MCF 10A (cell line): ENCODE results near the gene HES7. TPM values are rescaled to one million over a fixed set of nuclear protein-coding genes. Genes with fewer than 3 reads are reported as not detected.

Source experiments
- BruUV-seq: library from RNA; stranded (reverse); fragments of 400-500 nt; replicated peaks from 2 replicates; lab custom pipeline; 2021; lab: Mats Ljungman, UMichigan
- CTCF ChIA-PET: fragments of 300-600 bp; sonication (Branson Sonifier 250); formaldehyde crosslinking; extraction: SDS; loops from one replicate; lab custom pipeline; 2021; ENCODE audit warnings: antibody characterized with exemption, inconsistent platforms; lab: Yijun Ruan, JAX
- POLR2A ChIA-PET: fragments of 300-600, 350-650 bp; sonication (Branson Sonifier 250); formaldehyde crosslinking; extraction: SDS; loops from one replicate; lab custom pipeline; 2020; ENCODE audit warnings: antibody characterized with exemption, inconsistent platforms; lab: Yijun Ruan, JAX
- DNase-seq: peaks from one replicate; pipeline ENCODE4 v3.0.0-alpha.2; 2018; ENCODE audit not compliant: unreplicated experiment
- H3K27ac Mint-ChIP-seq: one replicate; pipeline ENCODE4 v1.8.0; 2022; ENCODE audit warnings: mild to moderate bottlenecking, low read depth, mixed read lengths; ENCODE audit not compliant: unreplicated experiment
- H3K27me3 Mint-ChIP-seq: one replicate; pipeline ENCODE4 v1.8.0; 2022; ENCODE audit warnings: mixed read lengths; ENCODE audit not compliant: insufficient read depth, unreplicated experiment
- H3K36me3 Mint-ChIP-seq: one replicate; pipeline ENCODE4 v1.8.0; 2022; ENCODE audit warnings: mild to moderate bottlenecking, moderate library complexity, mixed read lengths; ENCODE audit not compliant: insufficient read depth, unreplicated experiment
- H3K4me1 Mint-ChIP-seq: one replicate; pipeline ENCODE4 v1.8.0; 2022; ENCODE audit warnings: mixed read lengths; ENCODE audit not compliant: insufficient read depth, unreplicated experiment
- H3K4me3 Mint-ChIP-seq: one replicate; pipeline ENCODE4 v1.8.0; 2022; ENCODE audit warnings: mild to moderate bottlenecking, moderate library complexity, mixed read lengths; ENCODE audit not compliant: unreplicated experiment
- H3K9me3 Mint-ChIP-seq: one replicate; pipeline ENCODE4 v1.8.0; 2022; ENCODE audit warnings: mixed read lengths; ENCODE audit not compliant: unreplicated experiment
- intact Hi-C: fragments of 100-400 bp; cut with micrococcal nuclease; formaldehyde crosslinking; loops from 2 replicates; pipeline ENCODE4 v1.14.1; 2022
- total RNA-seq: library from RNA; stranded (reverse); gene quantifications from 2 replicates; pipeline ENCODE4 v1.2.3, GENCODE V29; 2022
- TF ChIP-seq, protein P1 (sequence below): fragments of 200-600 bp; IDR thresholded peaks from one replicate; pipeline ENCODE4 v1.8.0; 2022; ENCODE audit warnings: antibody characterized with exemption, mild to moderate bottlenecking; ENCODE audit not compliant: unreplicated experiment

Gene HES7
- total RNA-seq, 1 experiment from 2014 or later: 5.9 TPM

DNA sequence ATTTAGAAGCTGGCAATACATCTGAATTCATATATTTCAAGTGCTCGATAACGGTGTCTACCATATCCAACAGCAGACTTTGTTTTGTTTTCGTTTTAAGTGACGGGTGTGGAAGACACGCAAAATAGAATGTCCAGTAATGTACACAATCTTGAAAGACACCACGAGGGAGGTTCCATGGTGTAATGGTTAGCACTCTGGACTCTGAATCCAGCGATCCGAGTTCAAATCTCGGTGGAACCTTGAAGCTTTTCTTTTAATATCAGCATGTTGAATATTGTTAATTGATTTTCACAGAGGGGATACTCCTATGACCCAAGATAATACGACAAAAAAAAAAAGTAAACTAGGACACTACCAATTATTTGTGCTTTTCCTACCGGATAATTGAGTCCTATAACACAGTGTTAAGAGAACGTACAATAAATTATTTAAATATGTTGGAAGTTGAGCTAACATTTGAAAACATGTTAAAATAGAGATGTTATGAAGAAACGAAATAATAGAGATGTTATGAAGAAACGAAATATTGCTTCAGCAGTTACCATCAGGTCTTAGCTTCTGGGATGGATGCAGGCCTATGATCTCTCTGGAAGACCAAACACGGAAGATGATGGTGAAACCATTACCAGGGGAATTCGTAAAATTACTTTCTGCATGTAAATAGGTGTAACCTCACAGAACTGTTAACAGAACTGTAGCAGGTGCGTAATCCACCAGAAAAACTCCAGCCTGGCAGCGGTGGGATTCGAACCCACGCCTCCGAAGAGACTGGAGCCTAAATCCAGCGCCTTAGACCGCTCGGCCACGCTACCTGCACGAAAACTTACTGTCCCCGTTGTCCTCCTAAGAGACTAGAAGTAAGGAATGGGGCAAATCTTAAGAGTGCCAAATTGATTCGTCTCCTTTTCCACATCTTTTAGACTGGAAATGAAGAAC lies 4.1 kb downstream of the HES7 start:
- intact Hi-C loops: loop anchor here (1.0 to 5.0 kb wide), 6 partner anchors 47 to 262 kb away; partner anchors contain the start of gene RPL26

GRCh38 chr17:8118769-8119580 lies 4.9 kb downstream of the HES7 start:
- Mint-ChIP-seq H3K9me3 (no peaks in the 10 kb centered on the region), H3K4me1 (peaks cover 32% of the 10 kb centered on the region), H3K4me3 (peak overlapping the region; percentile 77), H3K27me3 (no peaks in the 10 kb centered on the region), H3K27ac (peak overlapping the region; percentile 98), H3K36me3 (peaks cover 28% of the 10 kb centered on the region)
- BruUV-seq: no TSS peak
- CTCF ChIA-PET: interaction anchor here (0.5 to 6.7 kb wide), 32 partner anchors 8 to 389 kb away, joined by 3 to 67 read pairs (median 6); partner anchors contain the start of gene ALOX12B
- intact Hi-C loops: loop anchor here (1.0 to 2.0 kb wide), 4 partner anchors 25 to 54 kb away; no protein-coding TSS in a partner anchor
- TF ChIP-seq, protein P1, sequence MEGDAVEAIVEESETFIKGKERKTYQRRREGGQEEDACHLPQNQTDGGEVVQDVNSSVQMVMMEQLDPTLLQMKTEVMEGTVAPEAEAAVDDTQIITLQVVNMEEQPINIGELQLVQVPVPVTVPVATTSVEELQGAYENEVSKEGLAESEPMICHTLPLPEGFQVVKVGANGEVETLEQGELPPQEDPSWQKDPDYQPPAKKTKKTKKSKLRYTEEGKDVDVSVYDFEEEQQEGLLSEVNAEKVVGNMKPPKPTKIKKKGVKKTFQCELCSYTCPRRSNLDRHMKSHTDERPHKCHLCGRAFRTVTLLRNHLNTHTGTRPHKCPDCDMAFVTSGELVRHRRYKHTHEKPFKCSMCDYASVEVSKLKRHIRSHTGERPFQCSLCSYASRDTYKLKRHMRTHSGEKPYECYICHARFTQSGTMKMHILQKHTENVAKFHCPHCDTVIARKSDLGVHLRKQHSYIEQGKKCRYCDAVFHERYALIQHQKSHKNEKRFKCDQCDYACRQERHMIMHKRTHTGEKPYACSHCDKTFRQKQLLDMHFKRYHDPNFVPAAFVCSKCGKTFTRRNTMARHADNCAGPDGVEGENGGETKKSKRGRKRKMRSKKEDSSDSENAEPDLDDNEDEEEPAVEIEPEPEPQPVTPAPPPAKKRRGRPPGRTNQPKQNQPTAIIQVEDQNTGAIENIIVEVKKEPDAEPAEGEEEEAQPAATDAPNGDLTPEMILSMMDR: peak; percentile 87
- DNase-seq: peak; percentile 84
- POLR2A ChIA-PET: interaction anchor here (0.6 to 6.4 kb wide), 42 partner anchors 10 to 434 kb away, joined by 3 to 172 read pairs (median 6); partner anchors contain the start of genes BORCS6, CHD3, CNTROB and CTC1

More for the DNA sequence above, 4.1 kb downstream of the HES7 start:
- ChIA-PET CTCF (interaction anchor here (0.6 to 6.7 kb wide), 34 partner anchors 9 to 376 kb away, joined by 3 to 67 read pairs (median 6); partner anchors contain the start of gene ALOX12B), POLR2A (interaction anchor here (0.6 to 6.4 kb wide), 41 partner anchors 10 to 433 kb away, joined by 3 to 172 read pairs (median 6); partner anchors contain the start of genes BORCS6, CHD3, CNTROB and CTC1)
- H3K36me3 Mint-ChIP-seq: peaks cover 33% of the 10 kb centered on the region
- H3K9me3 Mint-ChIP-seq: no peaks in the 10 kb centered on the region
- H3K4me3 Mint-ChIP-seq: peak overlapping the region; percentile 77
- no peaks in the 10 kb centered on the region for H3K27me3 Mint-ChIP-seq
- DNase-seq: peak; percentile 92
- peak overlapping the region; percentile 98 for H3K27ac Mint-ChIP-seq
- H3K4me1 Mint-ChIP-seq: peaks cover 41% of the 10 kb centered on the region
- BruUV-seq: no TSS peak
- TF ChIP-seq, protein P1: no peak

DNA sequence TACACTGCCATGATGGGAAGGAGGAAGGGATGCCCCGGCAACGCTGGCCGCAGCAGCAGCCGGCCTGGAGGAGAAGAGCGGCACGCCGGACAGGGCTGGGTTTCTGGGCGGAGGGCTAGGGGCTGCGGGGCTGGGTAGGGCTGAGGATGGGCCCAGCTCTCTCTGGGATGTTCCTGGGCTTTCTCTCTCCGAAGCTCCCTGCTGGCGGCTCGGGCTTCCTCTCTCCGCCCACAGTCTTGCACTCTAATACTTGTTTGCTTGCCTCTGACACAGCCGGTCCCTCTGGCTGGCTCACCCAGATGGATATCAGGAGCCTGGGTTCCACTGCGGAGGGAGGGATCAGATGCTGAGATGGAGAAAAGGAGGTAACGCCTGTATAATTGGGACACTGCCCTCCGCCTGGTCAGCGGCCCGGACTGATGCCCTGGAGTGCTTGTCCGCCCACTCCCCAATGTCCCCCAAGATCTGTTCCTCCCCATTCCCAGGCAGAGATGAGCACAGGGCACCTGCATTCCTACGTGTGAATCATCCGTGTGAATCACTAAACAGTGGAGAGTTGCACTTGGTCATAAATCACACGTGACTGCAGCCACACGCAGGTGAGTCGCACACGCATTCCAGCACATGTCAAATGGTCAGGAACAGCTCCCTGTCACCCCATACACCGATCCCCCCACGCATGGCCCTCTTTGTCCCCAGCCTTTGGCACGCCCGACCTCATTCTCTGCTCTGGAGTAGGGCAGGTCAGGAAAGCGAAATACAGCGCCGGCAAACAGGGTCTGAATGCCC lies 5.7 kb downstream of the HES7 start, which contains the start of gene ALOXE3:
Gene ALOXE3, minus strand, starts transcription at position 535 of the 789 bp plus-strand sequence. Its CDS starts 524 bp downstream, at position 11.
- ChIA-PET POLR2A (interaction anchor here (0.7 to 6.4 kb wide), 29 partner anchors 11 to 435 kb away, joined by 3 to 172 read pairs (median 6); partner anchors contain the start of genes BORCS6, CHD3, CNTROB and CTC1), CTCF (interaction anchor here (0.6 to 6.7 kb wide), 19 partner anchors 12 to 641 kb away, joined by 3 to 67 read pairs (median 10); partner anchors contain the start of gene ALOX12B)
- TF ChIP-seq, protein P1: no peak
- Mint-ChIP-seq H3K27ac (peak within 1 kb of the TSS; percentile 98), H3K4me3 (peak within 1 kb of the TSS; percentile 77), H3K9me3 (no peaks in the 10 kb centered on the region), H3K36me3 (peaks cover 28% of the 10 kb centered on the region), H3K27me3 (no peaks in the 10 kb centered on the region), H3K4me1 (peaks cover 25% of the 10 kb centered on the region)
- peak; percentile 87 for DNase-seq
- intact Hi-C loops: loop anchor here (1.0 to 2.0 kb wide), 3 partner anchors 24 to 45 kb away; no protein-coding TSS in a partner anchor
- BruUV-seq: TSS peak; percentile 26
